Left lung (tissue), 10 donors: ENCODE measurements around the gene PRPF19. TPM values are rescaled to one million over a fixed set of nuclear protein-coding genes. Genes with fewer than 3 reads are reported as not detected.

Experiments
- ATAC-seq: fragments of 200-7000 bp; cut with Tn5 transposase; one replicate; pipeline ENCODE4 v1.9.1; 2020; ENCODE audit warnings: moderate library complexity
- DNase-seq, 4 donors: peaks; one replicate each; pipeline ENCODE4 v3.0.0-alpha.2; 2013 to 2020
- H3K27ac ChIP-seq, 2 donors: fragments of 200-600 bp; sonication (generic) in 1 of 2; one replicate each; pipeline versions ENCODE4 v1.5.0 to v1.8.0; 2020 to 2021
- H3K27me3 ChIP-seq, 2 donors: fragments of 200-600 bp; sonication (generic) in 1 of 2; one replicate each; pipeline versions ENCODE4 v1.5.0 to v1.8.0; 2020 to 2021
- H3K36me3 ChIP-seq, 2 donors: fragments of 200-600 bp; sonication (generic) in 1 of 2; one replicate each; pipeline versions ENCODE4 v1.5.0 to v1.8.0; 2020 to 2021
- H3K4me1 ChIP-seq, 2 donors: fragments of 200-600 bp; one replicate each; pipeline ENCODE4 v1.8.0; 2021
- H3K4me3 ChIP-seq, 2 donors: fragments of 200-600 bp; sonication (generic) in 1 of 2; one replicate each; pipeline versions ENCODE4 v1.5.0 to v1.8.0; 2020 to 2021; ENCODE audit warnings: mild to moderate bottlenecking in 1 of 2
- H3K9me3 ChIP-seq, 2 donors: fragments of 200-600 bp; sonication (generic) in 1 of 2; one replicate each; pipeline versions ENCODE4 v1.5.0 to v1.8.0; 2020 to 2021
- CTCF ChIP-seq, 2 donors: fragments of 200-600 bp; sonication (generic) in 1 of 2; IDR thresholded peaks; one replicate each; pipeline versions ENCODE4 v1.5.0 to v1.8.0; 2021; ENCODE audit warnings: antibody characterized with exemption in 2 of 2
- intact Hi-C, 2 donors: fragments of 100-400 bp; cut with DNase I; formaldehyde crosslinking; loops; one replicate each; pipeline versions ENCODE4 v1.11.2 to v1.14.2; 2022
- polyA plus RNA-seq, 6 donors: library from polyadenylated mRNA; unstranded; fragments of 120-200 nt; gene quantifications; one replicate each; pipeline ENCODE4 v1.2.1, GENCODE V29; 2013; ENCODE audit not compliant: insufficient read length in 6 of 6
- total RNA-seq, 2 donors: library from RNA; stranded (reverse); fragmentation: NEBNext Ultra II Directional; extraction: Animal tissue kit (Norgen Biotek cat#: 25700); gene quantifications; one replicate each; pipeline ENCODE4 v1.2.1, GENCODE V29; 2021
- donor health status: DM: no; HTN: yes; CAD: no.
- donor health status: DM: no; HTN: no; CAD: no.

The PRPF19 gene
- total and polyA plus RNA-seq, 8 donors: 49.1 to 144 (median 117) TPM

DNA sequence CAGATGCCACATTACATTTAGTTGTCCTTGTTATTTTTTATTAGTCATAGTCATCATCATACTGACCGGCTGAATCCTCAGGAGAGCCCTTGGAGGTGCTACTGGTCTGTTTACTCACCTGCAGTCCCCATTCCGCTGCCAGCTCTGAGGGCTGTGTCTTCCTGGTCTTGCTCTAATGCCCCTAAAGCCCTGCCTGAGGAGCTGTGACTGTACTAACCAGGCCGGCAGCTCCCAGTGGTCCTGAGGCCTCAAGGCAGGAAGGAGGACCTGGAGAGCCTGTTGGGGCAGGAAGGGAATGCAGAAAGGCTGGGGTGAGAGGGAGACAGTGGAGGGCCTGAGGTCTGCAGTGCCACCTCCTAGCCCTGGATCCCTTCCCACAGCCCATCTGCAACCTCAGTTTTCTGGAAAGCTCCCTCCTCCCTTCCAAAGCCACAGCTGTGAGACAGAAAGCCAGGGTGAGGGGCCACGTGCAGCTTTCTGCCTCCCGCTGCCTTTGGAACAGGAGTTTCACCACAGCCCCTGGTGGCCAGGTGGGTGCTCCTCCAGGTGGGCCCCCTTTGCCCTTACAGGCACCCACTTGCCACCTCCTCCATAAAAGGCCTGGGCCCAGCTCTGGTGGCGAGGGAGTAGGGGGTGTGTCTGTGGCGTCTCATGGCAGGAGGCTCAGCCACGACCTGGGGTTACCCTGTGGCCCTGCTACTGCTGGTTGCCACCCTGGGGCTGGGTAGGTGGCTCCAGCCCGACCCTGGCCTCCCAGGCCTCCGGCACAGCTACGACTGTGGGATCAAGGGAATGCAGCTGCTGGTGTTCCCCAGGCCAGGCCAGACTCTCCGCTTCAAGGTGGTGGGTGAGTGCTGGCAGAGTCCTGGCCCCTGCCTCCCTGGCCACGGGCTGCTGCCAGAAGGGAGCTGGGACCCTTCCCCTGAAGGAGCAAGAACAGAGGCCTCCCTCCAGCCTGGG, 39.2 kb downstream of the PRPF19 start, which contains the start of gene ZP1:
ZP1 (plus strand) TSS at position 632 of the 960 bp plus-strand sequence; CDS start at position 652, 20 bp downstream.
- intact Hi-C loops: no loop called here
- no peak for DNase-seq
- peak; percentile 33 for ATAC-seq
- Histone ChIP-seq H3K27ac (no peak within 1 kb of the TSS), H3K27me3 (peaks cover 0 to 7% of the 10 kb centered on the region in 2 donors), H3K4me1 (peaks cover 0 to 2% of the 10 kb centered on the region in 2 donors), H3K4me3 (no peak within 1 kb of the TSS), H3K9me3 (no peaks in the 10 kb centered on the region), H3K36me3 (no peaks in the 10 kb centered on the region)
- no peak for TF ChIP-seq CTCF (IDR thresholded peaks at IDR 0.05)

DNA sequence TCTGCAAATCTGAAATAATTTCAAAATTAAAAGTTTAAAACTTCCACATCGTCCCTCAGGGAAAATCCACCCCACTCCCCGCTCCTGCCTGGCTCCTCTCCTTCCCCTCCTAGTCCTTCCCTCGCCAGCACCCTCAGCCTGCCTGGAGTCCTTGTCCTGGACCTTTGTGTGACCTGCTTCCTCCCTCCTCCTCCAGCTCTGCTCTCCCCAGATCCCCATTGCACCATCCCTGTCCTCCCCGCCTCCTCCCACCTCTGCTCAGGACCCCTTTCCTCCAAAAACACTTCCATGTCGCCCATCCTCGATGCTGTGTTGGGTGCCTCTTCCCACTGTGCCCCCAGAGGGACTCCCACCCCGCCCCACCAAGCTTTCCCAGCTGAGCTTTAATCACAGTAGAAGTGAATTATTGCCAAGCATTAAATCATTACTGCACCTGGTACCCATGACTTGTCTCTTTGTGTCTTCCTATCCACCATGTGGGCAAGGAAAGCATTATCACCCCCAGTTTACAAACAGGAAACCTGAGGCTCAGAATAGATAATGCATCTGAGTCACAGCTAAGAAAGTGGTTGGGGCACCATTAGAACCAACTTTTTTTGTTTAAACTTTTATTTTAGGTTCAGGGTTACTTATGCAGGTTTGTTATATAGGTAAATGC, 41.4 kb downstream of the PRPF19 start:
- Histone ChIP-seq H3K9me3 (no peaks in the 10 kb centered on the region), H3K4me1 (no peaks in the 10 kb centered on the region), H3K27ac (no peak overlapping the region), H3K27me3 (peaks cover 0 to 7% of the 10 kb centered on the region in 2 donors), H3K36me3 (no peaks in the 10 kb centered on the region), H3K4me3 (no peak overlapping the region)
- no peak for DNase-seq
- intact Hi-C loops: no loop called here
- ATAC-seq: no peak
- TF ChIP-seq CTCF (IDR thresholded peaks at IDR 0.05): no peak

- no peak for DNase-seq
- no peaks in the 10 kb centered on the region for H3K36me3 ChIP-seq
- no peaks in the 10 kb centered on the region for H3K4me1 ChIP-seq
- H3K27me3 ChIP-seq: peaks cover 0 to 7% of the 10 kb centered on the region in 2 donors
- no peak overlapping the region for H3K4me3 ChIP-seq
- intact Hi-C loops: no loop called here
- no peak for ATAC-seq
- no peaks in the 10 kb centered on the region for H3K9me3 ChIP-seq
- no peak overlapping the region for H3K27ac ChIP-seq
- no peak for TF ChIP-seq CTCF (IDR thresholded peaks at IDR 0.05)
Observed at GRCh38 chr11:60863550-60864521, 42.5 kb downstream of the PRPF19 start.

- no peak for TF ChIP-seq CTCF (IDR thresholded peaks at IDR 0.05)
- no peak for ATAC-seq
- DNase-seq: no peak
- H3K4me1 ChIP-seq: no peaks in the 10 kb centered on the region
- no peak overlapping the region for H3K27ac ChIP-seq
- no peaks in the 10 kb centered on the region for H3K36me3 ChIP-seq
- no peaks in the 10 kb centered on the region for H3K9me3 ChIP-seq
- intact Hi-C loops: no loop called here
- H3K27me3 ChIP-seq: no peaks in the 10 kb centered on the region
- no peak overlapping the region for H3K4me3 ChIP-seq
Observed at GRCh38 chr11:60862171-60862570, 44.2 kb downstream of the PRPF19 start.
